Activated T-cell treated with anti-CD3 and anti-CD28 coated beads, Interleukin-2, amount 50 U/mL, for 72 hours (primary cell): Measurements from ENCODE around the gene SDHA. TPM values are rescaled to one million over a fixed set of nuclear protein-coding genes. Genes with fewer than 3 reads are reported as not detected.
"Not testable (repeated sequence)": the region's sequence is repeated elsewhere in the genome, so short reads cannot be mapped to it uniquely, and the experiment has no call there.

Source experiments
- ATAC-seq, 2 donors: fragments of 150-1000 bp; cut with Tn5 transposase; replicated peaks in 1 of 2; 2 replicates each; pipeline ENCODE4 v1.10.0; 2021; ENCODE audit warnings: moderate library complexity in 2 of 2, mild to moderate bottlenecking in 1 of 2
- DNase-seq, 2 donors: peaks; one replicate each; pipeline ENCODE4 v3.0.0; 2021 to 2022; ENCODE audit warnings: mixed read lengths in 1 of 2
- H3K27ac Mint-ChIP-seq: one replicate; pipeline ENCODE4 v1.8.0; 2022; ENCODE audit warnings: mild to moderate bottlenecking, moderate library complexity, mixed read lengths
- H3K27me3 Mint-ChIP-seq: one replicate; pipeline ENCODE4 v1.8.0; 2022; ENCODE audit warnings: low read depth, mixed read lengths
- H3K36me3 Mint-ChIP-seq, 2 donors: one replicate each; pipeline ENCODE4 v1.8.0; 2022; ENCODE audit warnings: mixed read lengths in 2 of 2, mild to moderate bottlenecking in 1 of 2; ENCODE audit not compliant: insufficient read depth in 2 of 2
- H3K4me1 Mint-ChIP-seq: one replicate; pipeline ENCODE4 v1.8.0; 2022; ENCODE audit warnings: low read depth, mixed read lengths
- H3K4me3 Mint-ChIP-seq, 2 donors: one replicate each; pipeline ENCODE4 v1.8.0; 2022; ENCODE audit warnings: mild to moderate bottlenecking in 2 of 2, mixed read lengths in 2 of 2, moderate library complexity in 2 of 2
- H3K9me3 Mint-ChIP-seq, 2 donors: one replicate each; pipeline ENCODE4 v1.8.0; 2022; ENCODE audit warnings: mixed read lengths in 2 of 2
- total RNA-seq, 2 donors: library from RNA; stranded (reverse); gene quantifications; one replicate each; pipeline ENCODE4 v1.2.3, GENCODE V29; 2022

Gene SDHA
- total RNA-seq, 2 donors from 2014 or later, result 143 to 144 TPM

- H3K4me1 Mint-ChIP-seq, result peaks cover 14% of the 10 kb centered on the region
- DNase-seq (no peak), ATAC-seq (no peak)
- no peaks in the 10 kb centered on the region for H3K27me3 Mint-ChIP-seq
- H3K27ac Mint-ChIP-seq, result no peak overlapping the region
- no peaks in the 10 kb centered on the region for H3K9me3 Mint-ChIP-seq
- H3K36me3 Mint-ChIP-seq, result no peaks in the 10 kb centered on the region
- no peak overlapping the region for H3K4me3 Mint-ChIP-seq
These were observed 28.6 kb upstream of the SDHA start for GRCh38 chr5:189486-189885.

- no peak overlapping the region for H3K4me3 Mint-ChIP-seq
- peaks cover 14% of the 10 kb centered on the region for H3K4me1 Mint-ChIP-seq
- ATAC-seq (no peak), DNase-seq (no peak)
- no peaks in the 10 kb centered on the region for H3K36me3 Mint-ChIP-seq
- H3K27me3 Mint-ChIP-seq, result no peaks in the 10 kb centered on the region
- no peaks in the 10 kb centered on the region for H3K9me3 Mint-ChIP-seq
- H3K27ac Mint-ChIP-seq, result no peak overlapping the region
These were observed 28.1 kb upstream of the SDHA start for GRCh38 chr5:189976-190365.

- ATAC-seq (no peak), DNase-seq (no peak)
- Mint-ChIP-seq H3K36me3 (no peaks in the 10 kb centered on the region), H3K4me3 (peak overlapping the region in 1 of 2 donors; percentile 58), H3K27ac (no peak overlapping the region), H3K9me3 (no peaks in the 10 kb centered on the region), H3K27me3 (no peaks in the 10 kb centered on the region), H3K4me1 (peaks cover 14% of the 10 kb centered on the region)
These were observed 27.6 kb upstream of the SDHA start for GRCh38 chr5:190366-191035.

GRCh38 chr5:191036-191948 lies 26.8 kb upstream of the SDHA start, which contains the start of gene LRRC14B:
Gene LRRC14B (plus strand): TSS chr5:191495. CDS start chr5:191539, 44 bp downstream.
- Mint-ChIP-seq H3K4me1 (peaks cover 14% of the 10 kb centered on the region), H3K27ac (no peak within 1 kb of the TSS), H3K27me3 (no peaks in the 10 kb centered on the region), H3K4me3 (peak within 1 kb of the TSS in 1 of 2 donors; percentile 58), H3K36me3 (no peaks in the 10 kb centered on the region), H3K9me3 (no peaks in the 10 kb centered on the region)
- peak; percentile 33 to 41 for ATAC-seq
- DNase-seq, result peak; percentile 29 to 46

- Mint-ChIP-seq H3K27me3 (no peaks in the 10 kb centered on the region), H3K4me1 (peaks cover 14% of the 10 kb centered on the region), H3K27ac (no peak overlapping the region), H3K36me3 (no peaks in the 10 kb centered on the region), H3K9me3 (no peaks in the 10 kb centered on the region), H3K4me3 (peak overlapping the region in 1 of 2 donors; percentile 13)
- no peak for DNase-seq
- no peak for ATAC-seq
These were observed 26.0 kb upstream of the SDHA start for GRCh38 chr5:191949-192690.

- H3K4me1 Mint-ChIP-seq, result peaks cover 14% of the 10 kb centered on the region
- H3K27me3 Mint-ChIP-seq, result no peaks in the 10 kb centered on the region
- DNase-seq (no peak), ATAC-seq (no peak)
- H3K9me3 Mint-ChIP-seq, result no peaks in the 10 kb centered on the region
- H3K27ac Mint-ChIP-seq, result no peak overlapping the region
- H3K36me3 Mint-ChIP-seq, result no peaks in the 10 kb centered on the region
- H3K4me3 Mint-ChIP-seq, result no peak overlapping the region
These were observed 25.5 kb upstream of the SDHA start for GRCh38 chr5:192691-192969.

- Mint-ChIP-seq H3K4me3 (no peak overlapping the region), H3K27me3 (no peaks in the 10 kb centered on the region), H3K27ac (no peak overlapping the region), H3K4me1 (peaks cover 13% of the 10 kb centered on the region), H3K9me3 (no peaks in the 10 kb centered on the region), H3K36me3 (no peaks in the 10 kb centered on the region)
- no peak for DNase-seq
- ATAC-seq, result no peak
These were observed 24.9 kb upstream of the SDHA start for GRCh38 chr5:192970-193831.

- no peak for ATAC-seq
- Mint-ChIP-seq H3K4me3 (no peak overlapping the region), H3K27me3 (no peaks in the 10 kb centered on the region), H3K36me3 (no peaks in the 10 kb centered on the region), H3K27ac (no peak overlapping the region), H3K4me1 (peaks cover 6% of the 10 kb centered on the region), H3K9me3 (no peaks in the 10 kb centered on the region)
- DNase-seq, result no peak
These were observed 24.0 kb upstream of the SDHA start for GRCh38 chr5:194102-194501.

GRCh38 chr5:194603-195209 lies 23.4 kb upstream of the SDHA start:
- H3K36me3 Mint-ChIP-seq, result no peaks in the 10 kb centered on the region

GRCh38 chr5:195401-196160 lies 22.5 kb upstream of the SDHA start:
- ATAC-seq (no peak), DNase-seq (no peak)
- H3K4me1 Mint-ChIP-seq, result peaks cover under 1% of the 10 kb centered on the region
- H3K4me3 Mint-ChIP-seq, result no peak overlapping the region
- no peaks in the 10 kb centered on the region for H3K36me3 Mint-ChIP-seq
- no peaks in the 10 kb centered on the region for H3K27me3 Mint-ChIP-seq
- no peak overlapping the region for H3K27ac Mint-ChIP-seq
- H3K9me3 Mint-ChIP-seq, result no peaks in the 10 kb centered on the region

More at GRCh38 chr5:194603-195209, 23.4 kb upstream of the SDHA start:
- H3K4me1 Mint-ChIP-seq, result peaks cover 6% of the 10 kb centered on the region
- no peaks in the 10 kb centered on the region for H3K27me3 Mint-ChIP-seq
- H3K4me3 Mint-ChIP-seq, result no peak overlapping the region
- ATAC-seq (no peak), DNase-seq (no peak)
- no peak overlapping the region for H3K27ac Mint-ChIP-seq
- no peaks in the 10 kb centered on the region for H3K9me3 Mint-ChIP-seq

- Mint-ChIP-seq H3K27ac (no peak overlapping the region), H3K36me3 (no peaks in the 10 kb centered on the region), H3K27me3 (no peaks in the 10 kb centered on the region), H3K4me3 (no peak overlapping the region), H3K9me3 (no peaks in the 10 kb centered on the region), H3K4me1 (no peaks in the 10 kb centered on the region)
- ATAC-seq (no peak), DNase-seq (no peak)
These were observed 21.8 kb upstream of the SDHA start for GRCh38 chr5:196350-196749.

GRCh38 chr5:197031-197430 lies 21.1 kb upstream of the SDHA start:
- not testable (repeated sequence) for ATAC-seq

More at GRCh38 chr5:197031-197430, 21.1 kb upstream of the SDHA start:
- H3K36me3 Mint-ChIP-seq, H3K27me3 Mint-ChIP-seq, H3K27ac Mint-ChIP-seq, DNase-seq, H3K4me1 Mint-ChIP-seq, H3K9me3 Mint-ChIP-seq, H3K4me3 Mint-ChIP-seq: not testable (repeated sequence)
